ENCODE measurements around the gene SEPTIN2.
"Not testable (repeated sequence)": the region's sequence is repeated elsewhere in the genome, so short reads cannot be mapped to it uniquely, and the experiment has no call there.

Gene SEPTIN2

GRCh38 chr2:241386519-241386918 is 70.8 kb downstream of the SEPTIN2 start:
- no peaks in the 10 kb centered on the region for H3K27me3 ChIP-seq
- TF ChIP-seq, protein P1, sequence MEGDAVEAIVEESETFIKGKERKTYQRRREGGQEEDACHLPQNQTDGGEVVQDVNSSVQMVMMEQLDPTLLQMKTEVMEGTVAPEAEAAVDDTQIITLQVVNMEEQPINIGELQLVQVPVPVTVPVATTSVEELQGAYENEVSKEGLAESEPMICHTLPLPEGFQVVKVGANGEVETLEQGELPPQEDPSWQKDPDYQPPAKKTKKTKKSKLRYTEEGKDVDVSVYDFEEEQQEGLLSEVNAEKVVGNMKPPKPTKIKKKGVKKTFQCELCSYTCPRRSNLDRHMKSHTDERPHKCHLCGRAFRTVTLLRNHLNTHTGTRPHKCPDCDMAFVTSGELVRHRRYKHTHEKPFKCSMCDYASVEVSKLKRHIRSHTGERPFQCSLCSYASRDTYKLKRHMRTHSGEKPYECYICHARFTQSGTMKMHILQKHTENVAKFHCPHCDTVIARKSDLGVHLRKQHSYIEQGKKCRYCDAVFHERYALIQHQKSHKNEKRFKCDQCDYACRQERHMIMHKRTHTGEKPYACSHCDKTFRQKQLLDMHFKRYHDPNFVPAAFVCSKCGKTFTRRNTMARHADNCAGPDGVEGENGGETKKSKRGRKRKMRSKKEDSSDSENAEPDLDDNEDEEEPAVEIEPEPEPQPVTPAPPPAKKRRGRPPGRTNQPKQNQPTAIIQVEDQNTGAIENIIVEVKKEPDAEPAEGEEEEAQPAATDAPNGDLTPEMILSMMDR (IDR thresholded peaks at IDR 0.05; ENCODE audit: low read depth, low read length): no peak
- no peak overlapping the region for H3K4me3 ChIP-seq (ENCODE audit: low read depth, low read length)
- no peak for DNase-seq
- no peaks in the 10 kb centered on the region for H3K9me3 ChIP-seq
- no peaks in the 10 kb centered on the region for H3K36me3 ChIP-seq
- peaks cover 4% of the 10 kb centered on the region; the same call in 1 of the 2 replicates for H3K4me1 ChIP-seq

GRCh38 chr2:241389697-241390096 is 74.0 kb downstream of the SEPTIN2 start:
- Histone ChIP-seq H3K4me1 (peaks cover 4% of the 10 kb centered on the region; the same call in 1 of the 2 replicates), H3K36me3 (no peaks in the 10 kb centered on the region), H3K9me3 (no peaks in the 10 kb centered on the region), H3K27me3 (no peaks in the 10 kb centered on the region), H3K4me3 (ENCODE audit: low read depth, low read length) (no peak overlapping the region)
- TF ChIP-seq, protein P1 (IDR thresholded peaks at IDR 0.05; ENCODE audit: low read depth, low read length): no peak
- no peak for DNase-seq

GRCh38 chr2:241390301-241391206 is 74.8 kb downstream of the SEPTIN2 start:
- TF ChIP-seq, protein P1 (IDR thresholded peaks at IDR 0.05; ENCODE audit: low read depth, low read length): no peak

GRCh38 chr2:241391892-241392665 is 76.4 kb downstream of the SEPTIN2 start:
- TF ChIP-seq, protein P1 (IDR thresholded peaks at IDR 0.05; ENCODE audit: low read depth, low read length): peak; percentile 59
- no peaks in the 10 kb centered on the region for H3K4me1 ChIP-seq
- peak; percentile 29 for DNase-seq
- H3K27me3 ChIP-seq: no peaks in the 10 kb centered on the region
- H3K36me3 ChIP-seq: no peaks in the 10 kb centered on the region
- no peaks in the 10 kb centered on the region for H3K9me3 ChIP-seq
- H3K4me3 ChIP-seq (ENCODE audit: low read depth, low read length): no peak overlapping the region

More at GRCh38 chr2:241390301-241391206, 74.8 kb downstream of the SEPTIN2 start:
- no peak for DNase-seq
- Histone ChIP-seq H3K27me3 (no peaks in the 10 kb centered on the region), H3K4me1 (peaks cover 4% of the 10 kb centered on the region; the same call in 1 of the 2 replicates), H3K4me3 (ENCODE audit: low read depth, low read length) (no peak overlapping the region), H3K36me3 (no peaks in the 10 kb centered on the region), H3K9me3 (no peaks in the 10 kb centered on the region)

DNA sequence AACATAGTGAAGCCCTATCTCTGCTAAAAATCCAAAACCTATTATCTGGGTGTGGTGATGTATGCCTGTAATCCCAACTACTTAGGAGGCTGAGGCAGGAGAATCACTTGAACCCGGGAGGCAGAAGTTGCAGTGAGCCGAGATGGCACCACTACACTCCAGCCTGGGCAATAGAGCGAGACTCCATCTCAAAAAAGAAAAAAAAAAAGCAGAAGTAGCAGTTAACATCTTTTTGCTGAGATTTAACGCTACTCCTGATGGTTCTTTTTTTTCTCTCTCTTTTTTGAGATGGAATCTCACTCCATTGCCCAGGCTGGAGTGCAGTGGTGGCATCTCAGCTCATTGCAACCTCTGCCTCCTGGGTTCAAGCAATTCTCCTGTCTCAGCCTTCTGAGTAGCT is 77.0 kb downstream of the SEPTIN2 start:
- DNase-seq; H3K4me1 ChIP-seq; H3K9me3 ChIP-seq; H3K36me3 ChIP-seq; H3K27me3 ChIP-seq; H3K4me3 ChIP-seq (ENCODE audit: low read depth, low read length): not testable (repeated sequence)

GRCh38 chr2:241393524-241394196 is 77.9 kb downstream of the SEPTIN2 start:
- TF ChIP-seq, protein P1 (IDR thresholded peaks at IDR 0.05; ENCODE audit: low read depth, low read length): no peak

DNA sequence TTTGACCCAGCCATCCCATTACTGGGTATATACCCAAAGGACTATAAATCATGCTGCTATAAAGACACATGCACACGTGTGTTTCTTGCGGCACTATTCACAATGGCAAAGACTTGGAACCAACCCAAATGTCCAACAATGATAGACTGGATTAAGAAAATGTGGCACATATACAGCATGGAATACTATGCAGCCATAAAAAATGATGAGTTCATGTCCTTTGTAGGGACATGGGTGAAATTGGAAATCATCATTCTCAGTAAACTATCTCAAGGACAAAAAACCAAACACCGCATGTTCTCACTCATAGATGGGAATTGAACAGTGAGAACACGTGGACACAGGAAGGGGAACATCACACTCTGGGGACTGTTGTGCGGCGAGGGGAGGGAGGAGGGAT is 81.1 kb downstream of the SEPTIN2 start:
- not testable (repeated sequence) for H3K9me3 ChIP-seq; H3K27me3 ChIP-seq; H3K36me3 ChIP-seq; DNase-seq; H3K4me3 ChIP-seq (ENCODE audit: low read depth, low read length); H3K4me1 ChIP-seq

More at GRCh38 chr2:241393524-241394196, 77.9 kb downstream of the SEPTIN2 start:
- H3K4me3 ChIP-seq (ENCODE audit: low read depth, low read length): no peak overlapping the region
- no peaks in the 10 kb centered on the region for H3K27me3 ChIP-seq
- DNase-seq: no peak
- H3K9me3 ChIP-seq: no peaks in the 10 kb centered on the region
- no peaks in the 10 kb centered on the region for H3K36me3 ChIP-seq
- no peaks in the 10 kb centered on the region for H3K4me1 ChIP-seq
